T follicular helper cell (primary cell): ENCODE results near the gene MYO7A.

Source experiments
- DNase-seq: peaks from one replicate; pipeline ENCODE4 v3.0.0-alpha.2; 2020; ENCODE audit warnings: low read depth

Gene MYO7A

GRCh38 chr11:77201991-77202841, 74.2 kb downstream of the MYO7A start:
- no peak for DNase-seq

- no peak for DNase-seq
Observed at GRCh38 chr11:77202941-77203900, 75.2 kb downstream of the MYO7A start.

GRCh38 chr11:77203901-77204753, 76.1 kb downstream of the MYO7A start:
- no peak for DNase-seq

GRCh38 chr11:77204754-77205466, 76.9 kb downstream of the MYO7A start:
- no peak for DNase-seq

- DNase-seq = no peak
Observed at GRCh38 chr11:77205467-77206263, 77.6 kb downstream of the MYO7A start.

- no peak for DNase-seq
Observed at GRCh38 chr11:77206264-77207018, 78.4 kb downstream of the MYO7A start.

- DNase-seq = no peak
Observed at GRCh38 chr11:77207019-77207485, 79.0 kb downstream of the MYO7A start.

GRCh38 chr11:77207618-77208313, 79.7 kb downstream of the MYO7A start:
- DNase-seq = no peak

GRCh38 chr11:77208535-77208934, 80.5 kb downstream of the MYO7A start:
- DNase-seq = no peak

- no peak for DNase-seq
Observed at GRCh38 chr11:77209663-77210062, 81.6 kb downstream of the MYO7A start.

GRCh38 chr11:77211040-77211451, 83.0 kb downstream of the MYO7A start:
- DNase-seq = no peak

GRCh38 chr11:77211594-77212251, 83.7 kb downstream of the MYO7A start:
- DNase-seq = no peak

GRCh38 chr11:77212314-77213007, 84.4 kb downstream of the MYO7A start:
- no peak for DNase-seq

- DNase-seq = no peak
Observed at GRCh38 chr11:77213029-77213579, 85.1 kb downstream of the MYO7A start.

GRCh38 chr11:77213589-77214428, 85.8 kb downstream of the MYO7A start:
- no peak for DNase-seq

- no peak for DNase-seq
Observed at GRCh38 chr11:77214557-77214956, 86.5 kb downstream of the MYO7A start.
